Loucy (cell line): ENCODE measurements around the gene TRIM40.

Experiments
- H2AFZ ChIP-seq: fragments of 200-600 bp; sonication (generic); 2 replicates; pipeline ENCODE4 v1.6.0; 2016; ENCODE audit warnings: antibody characterized with exemption, mild to moderate bottlenecking, low read length, moderate library complexity
- H3F3A ChIP-seq: fragments of 200-600 bp; 2 replicates; pipeline ENCODE4 v1.6.0; 2016; ENCODE audit warnings: antibody characterized with exemption, low read depth, mild to moderate bottlenecking
- H3K27me3 ChIP-seq: fragments of 200-600 bp; sonication (generic); 2 replicates; pipeline ENCODE4 v1.6.1; 2014; ENCODE audit warnings: low read length, mild to moderate bottlenecking; ENCODE audit not compliant: insufficient read depth, poor library complexity, severe bottlenecking
- H3K36me3 ChIP-seq: fragments of 200-600 bp; sonication (generic); 2 replicates; pipeline ENCODE4 v1.6.1; 2016; ENCODE audit warnings: low read length; ENCODE audit not compliant: insufficient read depth
- H3K4me1 ChIP-seq: fragments of 200-600 bp; sonication (generic); 2 replicates; pipeline ENCODE4 v1.5.1; 2014; ENCODE audit warnings: low read length, mild to moderate bottlenecking; ENCODE audit not compliant: insufficient read depth, poor library complexity, severe bottlenecking
- H3K4me2 ChIP-seq: fragments of 200-600 bp; sonication (generic); 2 replicates; pipeline ENCODE4 v1.6.0; 2014; ENCODE audit warnings: antibody characterized with exemption, low read length, low read depth, mild to moderate bottlenecking; ENCODE audit not compliant: poor library complexity, severe bottlenecking
- H3K4me3 ChIP-seq: fragments of 200-600 bp; sonication (generic); 2 replicates; pipeline ENCODE4 v1.5.1; 2014; ENCODE audit warnings: low read length, mild to moderate bottlenecking, mixed read lengths; ENCODE audit not compliant: poor library complexity, severe bottlenecking
- H3K79me2 ChIP-seq: fragments of 200-600 bp; sonication (generic); 2 replicates; pipeline ENCODE4 v1.6.1; 2014; ENCODE audit warnings: low read length; ENCODE audit not compliant: insufficient read depth
- H3K9ac ChIP-seq: fragments of 200-600 bp; sonication (generic); 2 replicates; pipeline ENCODE4 v1.6.0; 2014; ENCODE audit warnings: mild to moderate bottlenecking, low read depth, low read length, moderate library complexity; ENCODE audit not compliant: poor library complexity, severe bottlenecking
- H3K9me2 ChIP-seq: fragments of 200-600 bp; sonication (generic); replicated peaks from 2 replicates; pipeline ENCODE4 v1.6.1; 2016; ENCODE audit warnings: low read depth, low read length, mixed read lengths
- H3K9me3 ChIP-seq: fragments of 200-600 bp; sonication (generic); 2 replicates; pipeline ENCODE4 v1.6.1; 2014; ENCODE audit warnings: mild to moderate bottlenecking, antibody characterized with exemption, low read length, low read depth; ENCODE audit not compliant: insufficient read depth
- H4K20me1 ChIP-seq: fragments of 200-600 bp; sonication (generic); 2 replicates; pipeline ENCODE4 v1.6.0; 2014; ENCODE audit warnings: antibody characterized with exemption, low read length, mild to moderate bottlenecking; ENCODE audit not compliant: insufficient read depth, poor library complexity, severe bottlenecking
- EZH2phosphoT487 ChIP-seq: fragments of 200-600 bp; IDR thresholded peaks from 2 replicates; pipeline ENCODE4 v1.6.1; 2018; ENCODE audit warnings: antibody characterized with exemption, mild to moderate bottlenecking, moderate library complexity, borderline replicate concordance
- TF ChIP-seq, protein P1 (sequence below): fragments of 200-600 bp; sonication (generic); conservative IDR thresholded peaks from 2 replicates; pipeline ENCODE4 v1.5.1; 2014; ENCODE audit warnings: mild to moderate bottlenecking, antibody characterized with exemption, low read length

Gene TRIM40

DNA sequence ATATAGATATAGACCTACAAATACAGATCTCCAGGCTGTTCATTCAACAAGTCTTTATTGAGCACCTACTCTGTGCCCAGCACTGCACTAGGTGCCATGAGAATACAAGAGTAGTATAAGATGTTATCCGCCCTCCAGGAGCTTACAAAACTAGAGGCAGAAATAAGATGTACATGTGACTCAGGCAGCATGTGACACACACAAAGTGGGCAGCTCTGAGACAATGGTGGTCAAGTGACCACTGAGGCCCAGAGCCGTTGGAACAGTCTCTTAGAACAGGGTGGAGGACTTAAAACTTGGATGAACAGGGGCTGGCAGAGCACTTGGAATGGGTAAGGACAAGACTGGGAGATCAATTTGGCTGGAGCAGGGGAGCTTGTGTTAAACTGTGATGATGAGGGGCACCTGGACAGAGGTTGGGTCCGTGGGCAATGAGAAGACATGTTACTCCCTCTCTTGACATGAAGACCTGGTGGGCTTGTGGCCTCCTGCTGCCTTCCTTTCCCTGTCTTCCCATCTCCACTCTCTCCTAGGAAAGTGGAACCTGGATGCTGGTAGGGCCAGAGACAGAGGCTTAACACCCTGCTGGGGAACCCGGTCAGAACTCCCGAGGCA lies 48.6 kb downstream of the TRIM40 start:
- no peaks in the 10 kb centered on the region for H3K9me2 ChIP-seq
- H3K4me2 ChIP-seq = no peak overlapping the region
- peaks cover 3% of the 10 kb centered on the region for H3K27me3 ChIP-seq
- no peaks in the 10 kb centered on the region for H3F3A ChIP-seq
- H2AFZ ChIP-seq = no peak overlapping the region
- no peak overlapping the region for H3K4me3 ChIP-seq
- no peaks in the 10 kb centered on the region for H4K20me1 ChIP-seq
- TF ChIP-seq EZH2phosphoT487 = no peak
- TF ChIP-seq, protein P1, sequence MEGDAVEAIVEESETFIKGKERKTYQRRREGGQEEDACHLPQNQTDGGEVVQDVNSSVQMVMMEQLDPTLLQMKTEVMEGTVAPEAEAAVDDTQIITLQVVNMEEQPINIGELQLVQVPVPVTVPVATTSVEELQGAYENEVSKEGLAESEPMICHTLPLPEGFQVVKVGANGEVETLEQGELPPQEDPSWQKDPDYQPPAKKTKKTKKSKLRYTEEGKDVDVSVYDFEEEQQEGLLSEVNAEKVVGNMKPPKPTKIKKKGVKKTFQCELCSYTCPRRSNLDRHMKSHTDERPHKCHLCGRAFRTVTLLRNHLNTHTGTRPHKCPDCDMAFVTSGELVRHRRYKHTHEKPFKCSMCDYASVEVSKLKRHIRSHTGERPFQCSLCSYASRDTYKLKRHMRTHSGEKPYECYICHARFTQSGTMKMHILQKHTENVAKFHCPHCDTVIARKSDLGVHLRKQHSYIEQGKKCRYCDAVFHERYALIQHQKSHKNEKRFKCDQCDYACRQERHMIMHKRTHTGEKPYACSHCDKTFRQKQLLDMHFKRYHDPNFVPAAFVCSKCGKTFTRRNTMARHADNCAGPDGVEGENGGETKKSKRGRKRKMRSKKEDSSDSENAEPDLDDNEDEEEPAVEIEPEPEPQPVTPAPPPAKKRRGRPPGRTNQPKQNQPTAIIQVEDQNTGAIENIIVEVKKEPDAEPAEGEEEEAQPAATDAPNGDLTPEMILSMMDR = no peak
- H3K79me2 ChIP-seq = no peaks in the 10 kb centered on the region
- no peaks in the 10 kb centered on the region for H3K9me3 ChIP-seq
- no peak overlapping the region for H3K9ac ChIP-seq
- no peaks in the 10 kb centered on the region for H3K4me1 ChIP-seq
- peaks cover 37% of the 10 kb centered on the region; the same call in 1 of the 2 replicates for H3K36me3 ChIP-seq

DNA sequence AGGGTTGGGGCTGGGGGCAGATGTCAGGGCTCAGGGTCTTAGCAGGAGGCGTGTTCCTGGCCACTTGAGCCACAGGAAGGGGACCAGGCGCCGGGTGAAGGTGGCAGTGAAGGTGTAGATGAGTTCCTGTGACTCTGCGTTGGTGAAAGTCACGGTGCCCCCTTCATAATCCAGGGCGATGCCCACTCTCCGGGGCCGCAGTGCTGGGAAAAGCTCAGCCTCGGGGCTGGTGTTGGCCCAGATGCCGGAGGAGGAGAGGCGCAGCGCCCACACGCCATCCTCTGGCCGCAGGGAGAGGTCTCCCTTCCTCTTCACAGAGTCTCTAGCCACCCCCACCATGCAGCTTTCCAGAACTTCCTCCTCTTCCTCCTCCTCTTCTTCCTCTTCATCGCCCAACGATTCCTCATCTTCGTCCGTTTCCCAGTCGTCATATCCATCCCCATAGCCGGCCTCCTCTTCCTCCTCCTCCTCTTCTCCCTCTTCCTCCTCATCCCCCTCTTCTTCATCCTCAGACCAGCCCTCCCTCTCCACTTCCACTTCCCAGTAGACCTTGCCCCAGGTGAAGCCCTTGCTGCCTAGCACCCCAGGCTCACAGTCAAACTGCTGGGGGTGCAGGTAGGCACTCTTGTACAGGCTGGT lies 50.0 kb downstream of the TRIM40 start:
- Histone ChIP-seq H4K20me1 (no peaks in the 10 kb centered on the region), H2AFZ (no peak overlapping the region), H3K36me3 (peaks cover 51% of the 10 kb centered on the region; the same call in 1 of the 2 replicates), H3K9me3 (no peaks in the 10 kb centered on the region), H3K79me2 (no peaks in the 10 kb centered on the region), H3K27me3 (no peaks in the 10 kb centered on the region), H3K4me2 (no peak overlapping the region), H3K4me3 (no peak overlapping the region), H3K9me2 (no peaks in the 10 kb centered on the region), H3K4me1 (no peaks in the 10 kb centered on the region), H3F3A (no peaks in the 10 kb centered on the region), H3K9ac (no peak overlapping the region)
- TF ChIP-seq, protein P1 = no peak
- no peak for TF ChIP-seq EZH2phosphoT487

DNA sequence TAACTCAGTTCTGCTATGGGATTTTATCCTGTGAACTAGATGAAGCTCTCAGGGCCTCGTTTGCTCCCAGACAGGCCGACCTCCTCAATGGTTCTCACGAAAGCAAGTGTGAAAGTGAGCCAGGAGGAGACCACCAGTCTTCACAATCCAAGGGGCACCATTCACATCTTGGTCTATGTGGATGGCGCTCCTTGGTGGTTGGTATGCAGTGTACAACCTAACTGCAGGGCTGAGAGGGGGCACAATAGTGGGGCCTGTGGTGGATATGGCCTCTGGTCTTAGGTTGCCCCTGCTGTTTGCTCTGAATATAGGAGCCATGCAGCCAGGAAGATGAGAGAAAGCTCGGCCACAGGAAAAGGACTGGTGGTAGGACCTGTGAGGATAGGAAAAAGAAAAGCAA lies 52.6 kb downstream of the TRIM40 start:
- Histone ChIP-seq H3K9me2 (no peaks in the 10 kb centered on the region), H3K9me3 (no peaks in the 10 kb centered on the region), H3K36me3 (peaks cover 52% of the 10 kb centered on the region; the same call in 1 of the 2 replicates), H3K4me1 (no peaks in the 10 kb centered on the region), H3K4me2 (no peak overlapping the region), H3K27me3 (no peaks in the 10 kb centered on the region), H3K9ac (no peak overlapping the region), H4K20me1 (no peaks in the 10 kb centered on the region), H2AFZ (no peak overlapping the region), H3K4me3 (no peak overlapping the region), H3F3A (no peaks in the 10 kb centered on the region), H3K79me2 (no peaks in the 10 kb centered on the region)
- TF ChIP-seq, protein P1 = no peak
- no peak for TF ChIP-seq EZH2phosphoT487
